Measurements from ENCODE around the gene FAM193B.

GRCh38 chr5:177536386-177536785 is 18.0 kb downstream of the FAM193B start:
- TF ChIP-seq CTCF (IDR thresholded peaks at IDR 0.05; ENCODE audit: low read depth, low read length): no peak
- no peak for TF ChIP-seq EZH2phosphoT487 (IDR thresholded peaks at IDR 0.05; ENCODE audit: low read depth)
